Measurements from ENCODE around the gene SNAPC4. TPM values are rescaled to one million over a fixed set of nuclear protein-coding genes. Genes with fewer than 3 reads are reported as not detected.

SNAPC4 gene, protein sequence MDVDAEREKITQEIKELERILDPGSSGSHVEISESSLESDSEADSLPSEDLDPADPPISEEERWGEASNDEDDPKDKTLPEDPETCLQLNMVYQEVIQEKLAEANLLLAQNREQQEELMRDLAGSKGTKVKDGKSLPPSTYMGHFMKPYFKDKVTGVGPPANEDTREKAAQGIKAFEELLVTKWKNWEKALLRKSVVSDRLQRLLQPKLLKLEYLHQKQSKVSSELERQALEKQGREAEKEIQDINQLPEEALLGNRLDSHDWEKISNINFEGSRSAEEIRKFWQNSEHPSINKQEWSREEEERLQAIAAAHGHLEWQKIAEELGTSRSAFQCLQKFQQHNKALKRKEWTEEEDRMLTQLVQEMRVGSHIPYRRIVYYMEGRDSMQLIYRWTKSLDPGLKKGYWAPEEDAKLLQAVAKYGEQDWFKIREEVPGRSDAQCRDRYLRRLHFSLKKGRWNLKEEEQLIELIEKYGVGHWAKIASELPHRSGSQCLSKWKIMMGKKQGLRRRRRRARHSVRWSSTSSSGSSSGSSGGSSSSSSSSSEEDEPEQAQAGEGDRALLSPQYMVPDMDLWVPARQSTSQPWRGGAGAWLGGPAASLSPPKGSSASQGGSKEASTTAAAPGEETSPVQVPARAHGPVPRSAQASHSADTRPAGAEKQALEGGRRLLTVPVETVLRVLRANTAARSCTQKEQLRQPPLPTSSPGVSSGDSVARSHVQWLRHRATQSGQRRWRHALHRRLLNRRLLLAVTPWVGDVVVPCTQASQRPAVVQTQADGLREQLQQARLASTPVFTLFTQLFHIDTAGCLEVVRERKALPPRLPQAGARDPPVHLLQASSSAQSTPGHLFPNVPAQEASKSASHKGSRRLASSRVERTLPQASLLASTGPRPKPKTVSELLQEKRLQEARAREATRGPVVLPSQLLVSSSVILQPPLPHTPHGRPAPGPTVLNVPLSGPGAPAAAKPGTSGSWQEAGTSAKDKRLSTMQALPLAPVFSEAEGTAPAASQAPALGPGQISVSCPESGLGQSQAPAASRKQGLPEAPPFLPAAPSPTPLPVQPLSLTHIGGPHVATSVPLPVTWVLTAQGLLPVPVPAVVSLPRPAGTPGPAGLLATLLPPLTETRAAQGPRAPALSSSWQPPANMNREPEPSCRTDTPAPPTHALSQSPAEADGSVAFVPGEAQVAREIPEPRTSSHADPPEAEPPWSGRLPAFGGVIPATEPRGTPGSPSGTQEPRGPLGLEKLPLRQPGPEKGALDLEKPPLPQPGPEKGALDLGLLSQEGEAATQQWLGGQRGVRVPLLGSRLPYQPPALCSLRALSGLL (N-terminal part only)
- polyA plus RNA-seq (2011; rRNA removed): 1.6 and 1.7 TPM in 2 replicates
- polyA minus RNA-seq (2011; rRNA and poly(A)+ RNA removed): 2.1 and 2.7 TPM in 2 replicates

DNA sequence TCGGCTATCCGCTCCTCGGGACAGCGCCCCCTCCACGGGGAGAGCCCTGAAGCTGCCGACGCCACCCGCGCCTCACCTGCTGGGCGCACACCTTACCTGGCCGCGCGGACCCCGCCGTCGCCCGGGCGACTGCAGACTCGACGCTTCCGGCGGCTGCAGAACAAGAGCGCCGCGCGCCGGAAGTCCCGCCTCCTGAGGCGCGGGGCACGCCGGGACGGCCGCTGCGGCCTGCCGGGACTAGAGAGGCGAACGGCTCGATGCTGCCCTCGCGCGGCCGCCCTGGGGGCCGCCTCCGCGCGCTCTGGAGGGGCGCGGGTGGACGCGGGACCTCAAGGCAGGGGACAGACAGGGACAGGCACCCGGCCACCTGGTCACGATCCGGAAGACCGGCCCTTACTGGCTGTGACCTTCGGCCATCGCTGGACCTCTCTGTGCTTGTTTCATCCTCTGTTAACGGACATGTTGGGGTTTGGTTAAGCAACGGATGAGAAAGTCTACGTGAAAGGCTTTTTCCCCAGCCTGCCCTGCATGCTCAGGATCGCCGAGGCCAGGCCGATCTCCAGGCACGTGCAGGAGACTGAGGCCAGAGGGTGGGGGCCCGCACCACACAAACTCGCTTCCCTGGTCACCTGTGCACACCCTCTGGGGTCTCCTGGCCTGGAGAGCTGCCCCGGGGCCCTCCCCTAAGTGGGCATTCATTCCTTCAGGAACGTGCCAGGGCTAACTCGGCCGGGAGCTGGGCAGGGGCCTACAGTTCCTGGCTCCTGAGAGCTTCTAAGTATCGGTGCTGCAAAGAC is at the start of gene SNAPC4:
SNAPC4 (minus strand) TSS at position 133 of the 797 bp plus-strand sequence. CDS start 1,742 bp downstream, outside the sequence.
- CTCF ChIA-PET: interaction anchor here (0.5 to 6.5 kb wide), 16 partner anchors 9 to 504 kb away, joined by 3 to 84 read pairs (median 4); partner anchors contain the start of genes DNLZ, ENTR1 and PMPCA
- no peaks in the 10 kb centered on the region for H3K27me3 ChIP-seq (ENCODE audit: control insufficient read depth, insufficient read depth, low read length)
- H3K4me3 ChIP-seq (ENCODE audit: low read depth, low read length): peak within 1 kb of the TSS; percentile 59
- H3K36me3 ChIP-seq (ENCODE audit: control insufficient read depth, insufficient read depth, low read length): peaks cover 27% of the 10 kb centered on the region
- TF ChIP-seq, protein P1, sequence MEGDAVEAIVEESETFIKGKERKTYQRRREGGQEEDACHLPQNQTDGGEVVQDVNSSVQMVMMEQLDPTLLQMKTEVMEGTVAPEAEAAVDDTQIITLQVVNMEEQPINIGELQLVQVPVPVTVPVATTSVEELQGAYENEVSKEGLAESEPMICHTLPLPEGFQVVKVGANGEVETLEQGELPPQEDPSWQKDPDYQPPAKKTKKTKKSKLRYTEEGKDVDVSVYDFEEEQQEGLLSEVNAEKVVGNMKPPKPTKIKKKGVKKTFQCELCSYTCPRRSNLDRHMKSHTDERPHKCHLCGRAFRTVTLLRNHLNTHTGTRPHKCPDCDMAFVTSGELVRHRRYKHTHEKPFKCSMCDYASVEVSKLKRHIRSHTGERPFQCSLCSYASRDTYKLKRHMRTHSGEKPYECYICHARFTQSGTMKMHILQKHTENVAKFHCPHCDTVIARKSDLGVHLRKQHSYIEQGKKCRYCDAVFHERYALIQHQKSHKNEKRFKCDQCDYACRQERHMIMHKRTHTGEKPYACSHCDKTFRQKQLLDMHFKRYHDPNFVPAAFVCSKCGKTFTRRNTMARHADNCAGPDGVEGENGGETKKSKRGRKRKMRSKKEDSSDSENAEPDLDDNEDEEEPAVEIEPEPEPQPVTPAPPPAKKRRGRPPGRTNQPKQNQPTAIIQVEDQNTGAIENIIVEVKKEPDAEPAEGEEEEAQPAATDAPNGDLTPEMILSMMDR (IDR thresholded peaks at IDR 0.05; ENCODE audit: insufficient read depth, low read depth, low read length): peak; percentile 58
- DNase-seq (ENCODE audit: low read depth): peak; percentile 17
- POLR2A ChIA-PET: no interaction called here

DNA sequence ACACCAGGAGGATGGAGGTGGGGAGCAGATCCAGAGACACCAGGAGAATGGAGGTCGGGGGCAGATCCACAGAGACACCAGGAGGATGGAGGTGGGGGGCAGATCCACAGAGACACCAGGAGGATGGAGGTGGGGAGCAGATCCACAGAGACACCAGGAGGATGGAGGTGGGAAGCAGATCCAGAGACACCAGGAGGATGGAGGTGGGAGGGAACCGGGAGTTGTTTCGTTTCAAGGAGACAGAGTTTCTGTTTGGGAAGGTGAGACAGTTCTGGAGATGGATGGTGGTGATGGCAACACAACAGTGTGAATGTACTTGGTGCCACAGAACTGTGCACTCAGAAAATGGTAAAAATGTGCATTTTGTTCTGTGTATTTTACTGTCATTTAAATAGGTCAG is 48.7 kb upstream of the SNAPC4 start:
- TF ChIP-seq, protein P1 (IDR thresholded peaks at IDR 0.05; ENCODE audit: insufficient read depth, low read depth, low read length): no peak
- POLR2A ChIA-PET: no interaction called here
- H3K4me3 ChIP-seq (ENCODE audit: low read depth, low read length): no peak overlapping the region
- H3K27me3 ChIP-seq (ENCODE audit: control insufficient read depth, insufficient read depth, low read length): no peaks in the 10 kb centered on the region
- CTCF ChIA-PET: interaction anchor here (1.6 kb wide), 1 partner anchor 8 kb away, joined by 3 read pairs; no protein-coding TSS in a partner anchor
- no peak for DNase-seq (ENCODE audit: low read depth)
- H3K36me3 ChIP-seq (ENCODE audit: control insufficient read depth, insufficient read depth, low read length): peaks cover 50% of the 10 kb centered on the region

DNA sequence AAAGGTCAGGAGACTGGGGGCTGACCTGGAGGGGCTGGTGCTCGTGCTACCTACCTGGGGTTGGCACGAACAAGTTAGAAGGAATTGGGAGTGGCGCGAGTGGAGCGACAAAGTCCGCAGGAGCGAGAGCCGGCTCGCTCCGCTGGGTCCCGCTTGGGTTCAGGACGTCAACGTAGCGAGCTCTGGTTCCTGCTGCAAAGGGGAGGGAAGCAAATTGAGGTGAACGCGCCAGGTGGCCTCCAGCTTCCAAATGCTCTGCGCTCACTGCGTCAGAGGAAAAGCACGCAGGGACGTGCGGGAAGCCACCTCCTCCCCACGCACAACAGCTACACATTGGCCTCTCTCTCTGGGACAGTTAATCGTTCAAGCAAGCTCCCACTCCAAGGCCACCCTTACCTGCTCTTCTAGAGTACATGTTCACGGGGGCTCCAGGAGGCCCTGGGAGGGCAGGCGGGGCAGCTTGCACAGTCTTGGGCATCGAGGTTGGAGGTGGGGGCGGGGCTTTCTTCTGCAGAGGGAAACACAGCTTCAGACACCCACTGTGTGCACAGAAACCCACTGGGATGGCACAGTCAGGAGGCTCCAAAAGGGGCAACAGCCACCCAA is 47.3 kb upstream of the SNAPC4 start:
- Histone ChIP-seq H3K4me3 (ENCODE audit: low read depth, low read length) (no peak overlapping the region), H3K27me3 (ENCODE audit: control insufficient read depth, insufficient read depth, low read length) (no peaks in the 10 kb centered on the region), H3K36me3 (ENCODE audit: control insufficient read depth, insufficient read depth, low read length) (peaks cover 58% of the 10 kb centered on the region)
- ChIA-PET CTCF (interaction anchor here (1.2 kb wide), 1 partner anchor 39 kb away, joined by 3 read pairs; no protein-coding TSS in a partner anchor), POLR2A (no interaction called here)
- TF ChIP-seq, protein P1 (IDR thresholded peaks at IDR 0.05; ENCODE audit: insufficient read depth, low read depth, low read length): no peak
- DNase-seq (ENCODE audit: low read depth): no peak

DNA sequence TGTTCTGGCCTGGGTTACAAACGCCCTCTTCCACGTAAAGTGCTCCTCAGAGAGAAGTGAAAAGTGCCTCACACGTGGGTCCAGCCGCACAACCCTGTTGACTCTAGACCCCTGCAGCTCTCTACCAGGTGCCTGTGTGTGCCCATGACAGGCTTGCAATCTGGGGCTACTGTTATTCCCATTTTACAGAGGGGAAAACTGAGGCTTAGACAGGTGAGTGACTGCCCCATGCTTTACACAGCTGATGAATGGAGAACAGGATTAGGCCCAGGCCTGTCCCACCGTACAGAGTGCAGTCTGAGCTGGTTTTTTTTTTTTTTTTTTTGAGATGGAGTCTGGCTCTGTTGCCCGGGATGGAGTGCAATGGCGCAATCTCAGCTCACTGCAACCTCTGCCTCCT is 45.8 kb upstream of the SNAPC4 start:
- Histone ChIP-seq H3K36me3 (ENCODE audit: control insufficient read depth, insufficient read depth, low read length) (peaks cover 66% of the 10 kb centered on the region), H3K27me3 (ENCODE audit: control insufficient read depth, insufficient read depth, low read length) (no peaks in the 10 kb centered on the region), H3K4me3 (ENCODE audit: low read depth, low read length) (no peak overlapping the region)
- TF ChIP-seq, protein P1 (IDR thresholded peaks at IDR 0.05; ENCODE audit: insufficient read depth, low read depth, low read length): no peak
- POLR2A ChIA-PET: interaction anchor here (0.7 kb wide), 1 partner anchor 12 kb away, joined by 3 read pairs; no protein-coding TSS in a partner anchor
- CTCF ChIA-PET: interaction anchor here (1.1 kb wide), 1 partner anchor 12 kb away, joined by 3 read pairs; no protein-coding TSS in a partner anchor
- DNase-seq (ENCODE audit: low read depth): no peak
